Body of pancreas (tissue), 4 donors: ENCODE results near the gene KIT.

Source experiments
- POLR2A ChIP-seq, 3 donors: fragments of 450-650 bp; IDR thresholded peaks; one replicate each; pipeline ENCODE4 v1.6.1; 2016; ENCODE audit warnings: antibody characterized with exemption in 3 of 3, mild to moderate bottlenecking in 2 of 3
- TF ChIP-seq, protein P1 (sequence below), 7 experiments: fragments of 450-650 bp in 4 of 7; fragments of 200-600 bp in 3 of 7; sonication (generic) in 3 of 7; IDR thresholded peaks; one replicate each; pipeline ENCODE4 v1.5.1; 2016 to 2019; ENCODE audit warnings: antibody characterized with exemption in 7 of 7

DNA sequence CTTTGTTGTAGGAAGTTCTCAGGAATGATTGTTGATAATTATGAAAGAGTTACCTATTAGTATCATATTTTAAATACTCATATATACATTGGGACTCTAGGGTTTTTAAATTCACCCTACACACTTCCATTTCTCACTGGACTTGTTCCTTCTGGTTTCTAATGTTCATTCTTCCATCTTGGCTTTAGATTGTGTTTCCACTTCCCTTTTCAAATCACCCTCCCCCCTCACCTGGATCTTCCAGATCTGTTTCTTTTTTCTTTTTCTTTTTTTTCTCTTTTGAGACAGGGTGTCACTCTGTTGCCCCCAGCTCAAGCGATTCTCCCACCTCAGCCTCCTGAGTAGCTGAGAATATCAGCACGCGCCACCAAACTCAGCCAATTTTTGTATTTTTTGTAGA lies 6.7 kb upstream of the KIT start:
- TF ChIP-seq, protein P1, sequence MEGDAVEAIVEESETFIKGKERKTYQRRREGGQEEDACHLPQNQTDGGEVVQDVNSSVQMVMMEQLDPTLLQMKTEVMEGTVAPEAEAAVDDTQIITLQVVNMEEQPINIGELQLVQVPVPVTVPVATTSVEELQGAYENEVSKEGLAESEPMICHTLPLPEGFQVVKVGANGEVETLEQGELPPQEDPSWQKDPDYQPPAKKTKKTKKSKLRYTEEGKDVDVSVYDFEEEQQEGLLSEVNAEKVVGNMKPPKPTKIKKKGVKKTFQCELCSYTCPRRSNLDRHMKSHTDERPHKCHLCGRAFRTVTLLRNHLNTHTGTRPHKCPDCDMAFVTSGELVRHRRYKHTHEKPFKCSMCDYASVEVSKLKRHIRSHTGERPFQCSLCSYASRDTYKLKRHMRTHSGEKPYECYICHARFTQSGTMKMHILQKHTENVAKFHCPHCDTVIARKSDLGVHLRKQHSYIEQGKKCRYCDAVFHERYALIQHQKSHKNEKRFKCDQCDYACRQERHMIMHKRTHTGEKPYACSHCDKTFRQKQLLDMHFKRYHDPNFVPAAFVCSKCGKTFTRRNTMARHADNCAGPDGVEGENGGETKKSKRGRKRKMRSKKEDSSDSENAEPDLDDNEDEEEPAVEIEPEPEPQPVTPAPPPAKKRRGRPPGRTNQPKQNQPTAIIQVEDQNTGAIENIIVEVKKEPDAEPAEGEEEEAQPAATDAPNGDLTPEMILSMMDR (IDR thresholded peaks at IDR 0.05), result no peak
- TF ChIP-seq POLR2A (IDR thresholded peaks at IDR 0.05), result no peak
